Measurements from ENCODE around the gene AMN.

The AMN gene

GRCh38 chr14:102885737-102886447 lies 36.6 kb upstream of the AMN start:
- Histone ChIP-seq H2AFZ (ENCODE audit: low read length) (no peak overlapping the region), H3K9me2 (replicated peaks; ENCODE audit: insufficient read depth, low read length) (no peaks in the 10 kb centered on the region), H3K36me3 (replicated peaks; ENCODE audit: insufficient read depth, low read length) (no peaks in the 10 kb centered on the region), H3K4me3 (ENCODE audit: low read length) (no peak overlapping the region), H4K20me1 (ENCODE audit: insufficient read depth, low read length) (no peaks in the 10 kb centered on the region), H3K27ac (ENCODE audit: low read length) (no peak overlapping the region), H3K79me2 (ENCODE audit: low read length) (no peaks in the 10 kb centered on the region), H3K9ac (ENCODE audit: low read length) (no peak overlapping the region), H3K4me2 (ENCODE audit: low read depth, low read length) (no peak overlapping the region), H3K4me1 (ENCODE audit: low read length) (no peaks in the 10 kb centered on the region), H3K27me3 (replicated peaks; ENCODE audit: insufficient read depth, low read length) (no peaks in the 10 kb centered on the region), H3K9me3 (replicated peaks; ENCODE audit: insufficient read depth, low read length) (no peaks in the 10 kb centered on the region), H3F3A (ENCODE audit: insufficient read depth, low read length) (no peaks in the 10 kb centered on the region)
- no peak for DNase-seq
- TF ChIP-seq EZH2 (optimal IDR thresholded peaks at IDR 0.05; ENCODE audit: low read depth, low read length) (no peak), CTCF (IDR thresholded peaks at IDR 0.05; ENCODE audit: low read length) (no peak), EZH2phosphoT487 (IDR thresholded peaks at IDR 0.05; ENCODE audit: low read length) (no peak)

GRCh38 chr14:102888748-102889147 lies 33.7 kb upstream of the AMN start:
- H3K9me2 ChIP-seq (replicated peaks; ENCODE audit: insufficient read depth, low read length) = no peaks in the 10 kb centered on the region
- no peak overlapping the region for H3K9ac ChIP-seq (ENCODE audit: low read length)
- no peaks in the 10 kb centered on the region for H3F3A ChIP-seq (ENCODE audit: insufficient read depth, low read length)
- no peak for TF ChIP-seq CTCF (IDR thresholded peaks at IDR 0.05; ENCODE audit: low read length)
- TF ChIP-seq EZH2 (optimal IDR thresholded peaks at IDR 0.05; ENCODE audit: low read depth, low read length) = no peak
- TF ChIP-seq EZH2phosphoT487 (IDR thresholded peaks at IDR 0.05; ENCODE audit: low read length) = no peak
- no peaks in the 10 kb centered on the region for H3K36me3 ChIP-seq (replicated peaks; ENCODE audit: insufficient read depth, low read length)
- H3K27me3 ChIP-seq (replicated peaks; ENCODE audit: insufficient read depth, low read length) = no peaks in the 10 kb centered on the region
- no peak overlapping the region for H2AFZ ChIP-seq (ENCODE audit: low read length)
- no peak overlapping the region for H3K27ac ChIP-seq (ENCODE audit: low read length)
- H3K4me3 ChIP-seq (ENCODE audit: low read length) = no peak overlapping the region
- no peaks in the 10 kb centered on the region for H3K9me3 ChIP-seq (replicated peaks; ENCODE audit: insufficient read depth, low read length)
- H4K20me1 ChIP-seq (ENCODE audit: insufficient read depth, low read length) = no peaks in the 10 kb centered on the region
- no peaks in the 10 kb centered on the region for H3K4me1 ChIP-seq (ENCODE audit: low read length)
- no peaks in the 10 kb centered on the region for H3K79me2 ChIP-seq (ENCODE audit: low read length)
- DNase-seq = no peak
- no peak overlapping the region for H3K4me2 ChIP-seq (ENCODE audit: low read depth, low read length)

GRCh38 chr14:102889615-102890014 lies 32.8 kb upstream of the AMN start:
- TF ChIP-seq CTCF (IDR thresholded peaks at IDR 0.05; ENCODE audit: low read length) (no peak), EZH2phosphoT487 (IDR thresholded peaks at IDR 0.05; ENCODE audit: low read length) (no peak), EZH2 (optimal IDR thresholded peaks at IDR 0.05; ENCODE audit: low read depth, low read length) (no peak)

More at GRCh38 chr14:102889615-102890014, 32.8 kb upstream of the AMN start:
- Histone ChIP-seq H3K4me3 (ENCODE audit: low read length) (no peak overlapping the region), H3K9ac (ENCODE audit: low read length) (no peak overlapping the region), H3F3A (ENCODE audit: insufficient read depth, low read length) (no peaks in the 10 kb centered on the region), H3K79me2 (ENCODE audit: low read length) (no peaks in the 10 kb centered on the region), H2AFZ (ENCODE audit: low read length) (no peak overlapping the region), H3K27ac (ENCODE audit: low read length) (no peak overlapping the region), H3K4me1 (ENCODE audit: low read length) (no peaks in the 10 kb centered on the region), H4K20me1 (ENCODE audit: insufficient read depth, low read length) (no peaks in the 10 kb centered on the region), H3K4me2 (ENCODE audit: low read depth, low read length) (no peak overlapping the region), H3K9me2 (replicated peaks; ENCODE audit: insufficient read depth, low read length) (no peaks in the 10 kb centered on the region), H3K27me3 (replicated peaks; ENCODE audit: insufficient read depth, low read length) (no peaks in the 10 kb centered on the region), H3K36me3 (replicated peaks; ENCODE audit: insufficient read depth, low read length) (no peaks in the 10 kb centered on the region), H3K9me3 (replicated peaks; ENCODE audit: insufficient read depth, low read length) (no peaks in the 10 kb centered on the region)
- DNase-seq = no peak

Data from MM.1S (cell line).